GM12878 (cell line): ENCODE measurements around the gene GTPBP4. TPM values are rescaled to one million over a fixed set of nuclear protein-coding genes. Genes with fewer than 3 reads are reported as not detected.

Experiments
- ATAC-seq: fragments of 200-7000 bp; cut with Tn5 transposase; 3 replicates; pipeline ENCODE4 v1.9.1; 2020; ENCODE audit warnings: mild to moderate bottlenecking, moderate library complexity
- BruUV-seq: library from RNA; stranded (reverse); fragments of 400-500 nt; replicated peaks from 2 replicates; lab custom pipeline; 2021; lab: Mats Ljungman, UMichigan
- CTCF ChIA-PET: fragments of 300-600 bp; sonication (Branson Sonifier 250); formaldehyde crosslinking; extraction: SDS; loops from one replicate; lab custom pipeline; 2021; ENCODE audit warnings: inconsistent platforms; lab: Yijun Ruan, JAX
- POLR2A ChIA-PET: fragments of 350-600 bp; formaldehyde crosslinking; extraction: SDS; loops from one replicate; lab custom pipeline; 2021; ENCODE audit warnings: inconsistent platforms; lab: Charles Lee
- RAD21 ChIA-PET: fragments of 300-600 bp; sonication (Branson Sonifier 250); formaldehyde crosslinking; loops from one replicate; lab custom pipeline; 2023; ENCODE audit warnings: antibody characterized with exemption; ENCODE audit not compliant: unreplicated experiment; lab: Charles Lee
- SMC1A ChIA-PET: fragments of 300-600 bp; sonication (Branson Sonifier 250); formaldehyde crosslinking; loops from one replicate; lab custom pipeline; 2023; ENCODE audit not compliant: unreplicated experiment, uncharacterized antibody; lab: Charles Lee
- DNase-seq: peaks from one replicate; pipeline ENCODE4 v3.0.0-alpha.2; 2011; ENCODE audit warnings: low read depth, low spot score
- FAIRE-seq: peaks from 3 replicates; lab custom pipeline; 2011; peaks lifted over from hg19 to GRCh38; lab: Jason Lieb, UNC
- H2AFZ ChIP-seq: 2 replicates; pipeline ENCODE4 v1.6.0; 2011; ENCODE audit warnings: low read depth, low read length, control low read depth; ENCODE audit not compliant: control insufficient read depth
- H3K27ac ChIP-seq: 2 replicates; pipeline ENCODE4 v1.5.1; 2011; ENCODE audit warnings: control low read depth; ENCODE audit not compliant: control insufficient read depth, insufficient read depth
- H3K27me3 ChIP-seq, 2 experiments: replicated peaks in 1 of 2; 2 replicates each; pipeline versions ENCODE4 v1.6.0 to v1.6.1; 2011; ENCODE audit warnings: low read length in 1 of 2; ENCODE audit not compliant: control insufficient read depth in 2 of 2, insufficient read depth in 2 of 2
- H3K36me3 ChIP-seq, 2 experiments: 2 replicates each; pipeline ENCODE4 v1.5.1; 2011; ENCODE audit warnings: low read length in 1 of 2; ENCODE audit not compliant: control insufficient read depth in 2 of 2, insufficient read depth in 2 of 2
- H3K4me1 ChIP-seq: 2 replicates; pipeline ENCODE4 v1.6.1; 2011; ENCODE audit warnings: mild to moderate bottlenecking, low read length, moderate library complexity, mixed read lengths; ENCODE audit not compliant: control insufficient read depth, insufficient read depth
- H3K4me2 ChIP-seq: 2 replicates; pipeline ENCODE4 v1.6.0; 2011; ENCODE audit warnings: control low read depth; ENCODE audit not compliant: control insufficient read depth, insufficient read depth
- H3K4me3 ChIP-seq: fragments of 200-600 bp; sonication (generic); 2 replicates; pipeline ENCODE4 v1.5.1; 2016
- H3K79me2 ChIP-seq: 2 replicates; pipeline ENCODE4 v1.6.0; 2011; ENCODE audit warnings: low read length; ENCODE audit not compliant: control insufficient read depth, insufficient read depth
- H3K9ac ChIP-seq: 2 replicates; pipeline ENCODE4 v1.8.0; 2011; ENCODE audit warnings: low read length, control low read depth, mixed read lengths; ENCODE audit not compliant: control insufficient read depth, insufficient read depth
- H3K9me3 ChIP-seq: replicated peaks from 3 replicates; pipeline ENCODE4 v1.5.1; 2011; ENCODE audit warnings: mild to moderate bottlenecking, low read length; ENCODE audit not compliant: control insufficient read depth, insufficient read depth
- H4K20me1 ChIP-seq: 2 replicates; pipeline ENCODE4 v1.6.0; 2011; ENCODE audit not compliant: control insufficient read depth, insufficient read depth
- ASH2L ChIP-seq: fragments of 300-600, 200-600 bp; sonication (generic); IDR thresholded peaks from 2 replicates; pipeline ENCODE4 v1.6.1; 2017; ENCODE audit warnings: low read depth, mild to moderate bottlenecking, borderline replicate concordance
- ATF7 ChIP-seq: fragments of 450-650 bp; IDR thresholded peaks from 2 replicates; pipeline ENCODE4 v1.6.1; 2016; ENCODE audit warnings: low read depth, mild to moderate bottlenecking
- CHD1 ChIP-seq: IDR thresholded peaks from 2 replicates; pipeline ENCODE4 v1.6.1; 2012; ENCODE audit warnings: low read depth, low read length, improper control_type of control experiment
- HCFC1 ChIP-seq: fragments of 150-350 bp; IDR thresholded peaks from 2 replicates; pipeline ENCODE4 v1.6.1; 2014; ENCODE audit warnings: low read length
- MTA3 ChIP-seq: IDR thresholded peaks from 2 replicates; pipeline ENCODE4 v1.6.1; 2012; ENCODE audit warnings: low read length, inconsistent platforms, borderline replicate concordance
- PAX5 ChIP-seq: IDR thresholded peaks from 2 replicates; pipeline ENCODE4 v1.6.1; 2011; ENCODE audit warnings: low read depth, low read length, borderline replicate concordance
- POLR2AphosphoS2 ChIP-seq: IDR thresholded peaks from 2 replicates; pipeline ENCODE4 v1.6.1; 2011; ENCODE audit warnings: low read depth, mild to moderate bottlenecking, low read length, improper control_type of control experiment, moderate library complexity
- SP1 ChIP-seq: IDR thresholded peaks from one replicate; pipeline ENCODE4 v1.6.1; 2011; ENCODE audit warnings: low read depth, low read length
- SREBF1 ChIP-seq: IDR thresholded peaks from 2 replicates; pipeline ENCODE4 v1.6.1; 2012; ENCODE audit warnings: mild to moderate bottlenecking, low read length
- SREBF2 ChIP-seq: IDR thresholded peaks from 2 replicates; pipeline ENCODE4 v1.6.1; 2012; ENCODE audit warnings: mild to moderate bottlenecking, low read length
- TCF7 ChIP-seq: IDR thresholded peaks from 2 replicates; pipeline ENCODE4 v1.6.1; 2014; ENCODE audit warnings: antibody characterized with exemption, borderline replicate concordance
- ZNF384 ChIP-seq: IDR thresholded peaks from 2 replicates; pipeline ENCODE4 v1.6.1; 2012; ENCODE audit warnings: low read depth, mild to moderate bottlenecking, low read length, improper control_type of control experiment, borderline replicate concordance
- ZNF622 ChIP-seq: fragments of 450-650 bp; IDR thresholded peaks from 2 replicates; pipeline ENCODE4 v1.6.1; 2017; ENCODE audit warnings: mild to moderate bottlenecking, inconsistent platforms
- WGBS: methylation state at CpG from one replicate; pipeline ENCODE4 v1.1.6; 2016; ENCODE audit warnings: low lambda C conversion rate; ENCODE audit not compliant: insufficient replicate concordance, insufficient coverage; ENCODE audit errors: missing lambda C conversion rate; 5-methylcytosine and 5-hydroxymethylcytosine counted together
- in situ Hi-C: fragments of 300-500 bp; cut with MboI; formaldehyde crosslinking; loops from 9 replicates; pipeline ENCODE4 v1.14.3; 2018; ENCODE audit warnings: mixed read lengths
- intact Hi-C: fragments of 100-400 bp; cut with micrococcal nuclease; formaldehyde crosslinking; loops from one replicate; pipeline ENCODE4 v1.14.2; 2022; ENCODE audit not compliant: unreplicated experiment
- polyA plus RNA-seq, 11 experiments: library from polyadenylated mRNA; depleted of rRNA in 4 of 11; unstranded in 6 of 11; stranded (reverse) in 5 of 11; fragments of >200 nt; fragmentation: Nextera tagmentation in 4 of 11; fragmentation: Illumina TruSeq in 1 of 11; extraction: Ambion mirVana in 4 of 11; extraction: Trizol in 1 of 11; gene quantifications; 1 replicate in 1 of 11; 2 replicates in 10 of 11; pipeline versions ENCODE4 v1.2.1 to v1.2.3, GENCODE V29; 2011 to 2016; ENCODE audit warnings: inconsistent platforms in 2 of 11, missing spikeins in 2 of 11, low read depth in 1 of 11
- total RNA-seq, 4 experiments: library from RNA; depleted of rRNA in 3 of 4; stranded (reverse); fragments of >200 nt in 3 of 4; fragmentation: Illumina TruSeq in 1 of 4; extraction: Trizol in 1 of 4; gene quantifications; 2 replicates each; pipeline versions ENCODE4 v1.2.1 to v1.2.3, GENCODE V29; 2013 to 2021
- TF ChIP-seq, protein P1 (sequence below): fragments of 150-350 bp; IDR thresholded peaks from 2 replicates; pipeline ENCODE4 v1.6.1; 2014; ENCODE audit warnings: mild to moderate bottlenecking, low read depth, low read length

The GTPBP4 gene
- total and polyA plus RNA-seq, 10 of the 15 experiments (the other 5 are each of a cell fraction or from before 2014, with no cell fraction given): 58.5 to 118 (median 71.4) TPM

DNA sequence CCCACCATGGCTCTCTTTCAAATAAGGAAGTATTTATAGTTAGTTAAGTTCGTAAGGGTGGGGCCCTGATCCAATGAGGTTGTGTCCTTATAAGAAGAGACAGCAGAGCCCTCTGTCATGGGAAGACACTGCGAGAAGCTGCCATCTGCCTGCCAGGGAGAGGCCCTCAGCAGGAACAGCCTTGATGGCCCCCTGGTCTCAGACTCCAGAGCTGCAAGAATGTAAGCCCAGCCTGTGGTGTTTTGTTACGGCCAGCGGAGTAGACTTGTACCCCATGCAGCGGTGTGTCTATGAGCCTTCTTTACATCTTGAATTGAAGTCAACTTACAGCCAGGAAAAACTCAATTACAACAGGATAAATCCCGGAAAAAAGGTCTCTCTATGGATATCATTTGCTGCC, 42.5 kb upstream of the GTPBP4 start:
- no peak for ATAC-seq
- Histone ChIP-seq H3K9me3 (no peaks in the 10 kb centered on the region; the same call in 2 of the 3 replicates), H3K27me3 (no peaks in the 10 kb centered on the region; a peak in 2 of 4 replicates), H3K4me1 (peaks cover 17% of the 10 kb centered on the region), H3K36me3 (no peaks in the 10 kb centered on the region), H3K79me2 (no peaks in the 10 kb centered on the region), H3K9ac (no peak overlapping the region), H4K20me1 (no peaks in the 10 kb centered on the region), H3K4me3 (no peak overlapping the region), H3K4me2 (no peak overlapping the region), H3K27ac (no peak overlapping the region), H2AFZ (no peak overlapping the region)
- intact Hi-C loops: no loop called here
- ChIA-PET SMC1A (no interaction called here), RAD21 (no interaction called here), CTCF (no interaction called here), POLR2A (no interaction called here)
- no peak for FAIRE-seq
- BruUV-seq: no TSS peak
- in situ Hi-C loops: no loop called here
- no peak for DNase-seq
- WGBS: 89% methylated on average over 6 of the region's 6 CpGs
- TF ChIP-seq ZNF622: no peak
- TF ChIP-seq SREBF1: no peak
- TF ChIP-seq, protein P1, sequence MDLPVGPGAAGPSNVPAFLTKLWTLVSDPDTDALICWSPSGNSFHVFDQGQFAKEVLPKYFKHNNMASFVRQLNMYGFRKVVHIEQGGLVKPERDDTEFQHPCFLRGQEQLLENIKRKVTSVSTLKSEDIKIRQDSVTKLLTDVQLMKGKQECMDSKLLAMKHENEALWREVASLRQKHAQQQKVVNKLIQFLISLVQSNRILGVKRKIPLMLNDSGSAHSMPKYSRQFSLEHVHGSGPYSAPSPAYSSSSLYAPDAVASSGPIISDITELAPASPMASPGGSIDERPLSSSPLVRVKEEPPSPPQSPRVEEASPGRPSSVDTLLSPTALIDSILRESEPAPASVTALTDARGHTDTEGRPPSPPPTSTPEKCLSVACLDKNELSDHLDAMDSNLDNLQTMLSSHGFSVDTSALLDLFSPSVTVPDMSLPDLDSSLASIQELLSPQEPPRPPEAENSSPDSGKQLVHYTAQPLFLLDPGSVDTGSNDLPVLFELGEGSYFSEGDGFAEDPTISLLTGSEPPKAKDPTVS: no peak
- TF ChIP-seq POLR2AphosphoS2: no peak
- no peak for TF ChIP-seq CHD1
- no peak for TF ChIP-seq ATF7
- no peak for TF ChIP-seq HCFC1
- TF ChIP-seq SP1: no peak
- no peak for TF ChIP-seq SREBF2
- TF ChIP-seq MTA3: no peak
- TF ChIP-seq PAX5: no peak
- TF ChIP-seq ZNF384: no peak
- no peak for TF ChIP-seq ASH2L
- TF ChIP-seq TCF7: no peak
